NK-92 treated with Interleukin-12 subunit alpha and Interleukin-12 subunit beta, amount 100 ng/mL, for 24 hours (cell line): Measurements from ENCODE around the gene SPPL2B.
"Not testable (repeated sequence)": the region's sequence is repeated elsewhere in the genome, so short reads cannot be mapped to it uniquely, and the experiment has no call there.

Experiments
- DNase-seq: peaks from one replicate; lab custom pipeline; 2025; lab: John Stamatoyannopoulos, UW

SPPL2B gene

GRCh38 chr19:2381148-2381820 lies 52.8 kb downstream of the SPPL2B start:
- no peak for DNase-seq

- no peak for DNase-seq
Observed at GRCh38 chr19:2382530-2383222, 54.2 kb downstream of the SPPL2B start.

GRCh38 chr19:2385053-2385721 lies 56.7 kb downstream of the SPPL2B start:
- no peak for DNase-seq

- no peak for DNase-seq
Observed at GRCh38 chr19:2387367-2388288, 59.1 kb downstream of the SPPL2B start.

GRCh38 chr19:2389594-2389993 lies 61.1 kb downstream of the SPPL2B start:
- no peak for DNase-seq

GRCh38 chr19:2391118-2391725 lies 62.7 kb downstream of the SPPL2B start:
- DNase-seq: no peak

GRCh38 chr19:2392366-2392765 lies 63.9 kb downstream of the SPPL2B start:
- no peak for DNase-seq

- DNase-seq: not testable (repeated sequence)
Observed at GRCh38 chr19:2392899-2393298, 64.4 kb downstream of the SPPL2B start.

- DNase-seq: no peak
Observed at GRCh38 chr19:2394054-2394441, 65.6 kb downstream of the SPPL2B start.

- no peak for DNase-seq
Observed at GRCh38 chr19:2394442-2395292, 66.2 kb downstream of the SPPL2B start.

- not testable (repeated sequence) for DNase-seq
Observed at GRCh38 chr19:2395293-2395829, 66.9 kb downstream of the SPPL2B start.

GRCh38 chr19:2397173-2397572 lies 68.7 kb downstream of the SPPL2B start:
- DNase-seq: not testable (repeated sequence)

- DNase-seq: no peak
Observed at GRCh38 chr19:2398735-2399305, 70.3 kb downstream of the SPPL2B start.

GRCh38 chr19:2399582-2399981 lies 71.1 kb downstream of the SPPL2B start:
- no peak for DNase-seq
